Measurements from ENCODE around the gene ACVR1B. TPM values are rescaled to one million over a fixed set of nuclear protein-coding genes. Genes with fewer than 3 reads are reported as not detected.

The ACVR1B gene
- total and polyA plus RNA-seq, 9 of the 15 experiments (the other 6 are each of a cell fraction or from before 2014, with no cell fraction given), result 0.97 to 15.1 (median 6.8) TPM

DNA sequence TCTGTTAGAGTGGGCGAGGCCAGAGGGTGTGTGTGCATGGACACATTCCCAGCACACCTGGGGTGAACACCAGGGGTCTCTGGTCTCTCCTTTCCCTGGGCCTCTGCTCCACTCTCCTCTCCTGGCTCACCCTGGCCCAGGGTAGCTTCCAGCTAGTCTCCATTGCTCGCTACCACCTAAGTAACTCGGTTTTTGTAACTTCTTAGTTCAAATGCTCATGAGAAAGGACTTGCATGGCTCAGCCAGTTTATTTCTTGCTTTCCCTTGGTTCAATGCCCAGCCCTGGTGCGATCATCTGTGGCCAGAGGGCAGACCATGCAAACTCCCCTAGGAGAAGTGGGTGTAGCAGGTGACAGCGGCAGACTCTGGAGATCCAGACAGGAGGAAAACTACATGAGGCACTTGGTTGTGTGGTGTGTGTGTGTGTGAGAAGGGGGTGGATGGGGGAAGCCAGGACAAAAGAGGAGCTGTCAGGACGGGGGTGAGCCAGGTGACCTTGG, 8.9 kb upstream of the ACVR1B start (continued):
- TF ChIP-seq, protein P1, sequence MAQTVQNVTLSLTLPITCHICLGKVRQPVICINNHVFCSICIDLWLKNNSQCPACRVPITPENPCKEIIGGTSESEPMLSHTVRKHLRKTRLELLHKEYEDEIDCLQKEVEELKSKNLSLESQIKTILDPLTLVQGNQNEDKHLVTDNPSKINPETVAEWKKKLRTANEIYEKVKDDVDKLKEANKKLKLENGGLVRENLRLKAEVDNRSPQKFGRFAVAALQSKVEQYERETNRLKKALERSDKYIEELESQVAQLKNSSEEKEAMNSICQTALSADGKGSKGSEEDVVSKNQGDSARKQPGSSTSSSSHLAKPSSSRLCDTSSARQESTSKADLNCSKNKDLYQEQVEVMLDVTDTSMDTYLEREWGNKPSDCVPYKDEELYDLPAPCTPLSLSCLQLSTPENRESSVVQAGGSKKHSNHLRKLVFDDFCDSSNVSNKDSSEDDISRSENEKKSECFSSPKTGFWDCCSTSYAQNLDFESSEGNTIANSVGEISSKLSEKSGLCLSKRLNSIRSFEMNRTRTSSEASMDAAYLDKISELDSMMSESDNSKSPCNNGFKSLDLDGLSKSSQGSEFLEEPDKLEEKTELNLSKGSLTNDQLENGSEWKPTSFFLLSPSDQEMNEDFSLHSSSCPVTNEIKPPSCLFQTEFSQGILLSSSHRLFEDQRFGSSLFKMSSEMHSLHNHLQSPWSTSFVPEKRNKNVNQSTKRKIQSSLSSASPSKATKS (CRISPR knock-in tag; IDR thresholded peaks at IDR 0.05), result no peak
- TF ChIP-seq, protein P2, sequence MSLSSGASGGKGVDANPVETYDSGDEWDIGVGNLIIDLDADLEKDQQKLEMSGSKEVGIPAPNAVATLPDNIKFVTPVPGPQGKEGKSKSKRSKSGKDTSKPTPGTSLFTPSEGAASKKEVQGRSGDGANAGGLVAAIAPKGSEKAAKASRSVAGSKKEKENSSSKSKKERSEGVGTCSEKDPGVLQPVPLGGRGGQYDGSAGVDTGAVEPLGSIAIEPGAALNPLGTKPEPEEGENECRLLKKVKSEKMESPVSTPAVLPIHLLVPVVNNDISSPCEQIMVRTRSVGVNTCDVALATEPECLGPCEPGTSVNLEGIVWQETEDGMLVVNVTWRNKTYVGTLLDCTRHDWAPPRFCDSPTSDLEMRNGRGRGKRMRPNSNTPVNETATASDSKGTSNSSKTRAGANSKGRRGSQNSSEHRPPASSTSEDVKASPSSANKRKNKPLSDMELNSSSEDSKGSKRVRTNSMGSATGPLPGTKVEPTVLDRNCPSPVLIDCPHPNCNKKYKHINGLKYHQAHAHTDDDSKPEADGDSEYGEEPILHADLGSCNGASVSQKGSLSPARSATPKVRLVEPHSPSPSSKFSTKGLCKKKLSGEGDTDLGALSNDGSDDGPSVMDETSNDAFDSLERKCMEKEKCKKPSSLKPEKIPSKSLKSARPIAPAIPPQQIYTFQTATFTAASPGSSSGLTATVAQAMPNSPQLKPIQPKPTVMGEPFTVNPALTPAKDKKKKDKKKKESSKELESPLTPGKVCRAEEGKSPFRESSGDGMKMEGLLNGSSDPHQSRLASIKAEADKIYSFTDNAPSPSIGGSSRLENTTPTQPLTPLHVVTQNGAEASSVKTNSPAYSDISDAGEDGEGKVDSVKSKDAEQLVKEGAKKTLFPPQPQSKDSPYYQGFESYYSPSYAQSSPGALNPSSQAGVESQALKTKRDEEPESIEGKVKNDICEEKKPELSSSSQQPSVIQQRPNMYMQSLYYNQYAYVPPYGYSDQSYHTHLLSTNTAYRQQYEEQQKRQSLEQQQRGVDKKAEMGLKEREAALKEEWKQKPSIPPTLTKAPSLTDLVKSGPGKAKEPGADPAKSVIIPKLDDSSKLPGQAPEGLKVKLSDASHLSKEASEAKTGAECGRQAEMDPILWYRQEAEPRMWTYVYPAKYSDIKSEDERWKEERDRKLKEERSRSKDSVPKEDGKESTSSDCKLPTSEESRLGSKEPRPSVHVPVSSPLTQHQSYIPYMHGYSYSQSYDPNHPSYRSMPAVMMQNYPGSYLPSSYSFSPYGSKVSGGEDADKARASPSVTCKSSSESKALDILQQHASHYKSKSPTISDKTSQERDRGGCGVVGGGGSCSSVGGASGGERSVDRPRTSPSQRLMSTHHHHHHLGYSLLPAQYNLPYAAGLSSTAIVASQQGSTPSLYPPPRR (CRISPR knock-in tag; IDR thresholded peaks at IDR 0.05; ENCODE audit: borderline replicate concordance), result no peak
- TF ChIP-seq NUFIP1 (IDR thresholded peaks at IDR 0.05; ENCODE audit: partially characterized antibody), result no peak
- no peak for TF ChIP-seq TEAD1 (CRISPR knock-in tag; IDR thresholded peaks at IDR 0.05)
- no peak for TF ChIP-seq HNRNPK (IDR thresholded peaks at IDR 0.05; ENCODE audit: low read depth, low read length, poor library complexity, severe bottlenecking)
